Tibial nerve (tissue), 4 donors: Measurements from ENCODE around the gene DOK6. TPM values are rescaled to one million over a fixed set of nuclear protein-coding genes. Genes with fewer than 3 reads are reported as not detected.

Experiments
- DNase-seq, 2 donors: peaks; one replicate each; pipeline ENCODE4 v3.0.0-alpha.2; 2019; ENCODE audit warnings: low spot score in 2 of 2
- H3K27ac ChIP-seq, 4 donors: fragments of 200-600 bp; sonication (generic) in 3 of 4; one replicate each; pipeline ENCODE4 v1.5.1; 2017 to 2019; ENCODE audit warnings: mild to moderate bottlenecking in 1 of 4
- H3K27me3 ChIP-seq, 2 donors: fragments of 200-600 bp; sonication (generic) in 1 of 2; one replicate each; pipeline versions ENCODE4 v1.5.1 to v1.6.0; 2017 to 2019
- H3K36me3 ChIP-seq, 3 donors: fragments of 200-600 bp; sonication (generic); one replicate each; pipeline ENCODE4 v1.5.1; 2018 to 2019
- H3K4me1 ChIP-seq, 4 donors: fragments of 200-600 bp; sonication (generic) in 3 of 4; one replicate each; pipeline ENCODE4 v1.5.1; 2017 to 2019
- H3K4me3 ChIP-seq, 4 donors: fragments of 200-600 bp; sonication (generic) in 3 of 4; one replicate each; pipeline ENCODE4 v1.5.1; 2017 to 2019; ENCODE audit warnings: mild to moderate bottlenecking in 1 of 4, moderate library complexity in 1 of 4
- H3K9me3 ChIP-seq, 4 donors: fragments of 200-600 bp; sonication (generic) in 3 of 4; one replicate each; pipeline ENCODE4 v1.5.1; 2017 to 2019
- CTCF ChIP-seq, 5 experiments: fragments of 200-600 bp in 3 of 5; fragments of 450-650 bp in 2 of 5; sonication (generic) in 3 of 5; IDR thresholded peaks; one replicate each; pipeline ENCODE4 v1.5.1; 2016 to 2019; ENCODE audit warnings: antibody characterized with exemption in 5 of 5, mild to moderate bottlenecking in 3 of 5, moderate library complexity in 2 of 5
- EP300 ChIP-seq, 2 donors: sonication (generic); formaldehyde crosslinking; IDR thresholded peaks; one replicate each; pipeline ENCODE4 v1.6.1; 2017; ENCODE audit warnings: antibody characterized with exemption in 2 of 2, mild to moderate bottlenecking in 1 of 2
- POLR2A ChIP-seq, 2 donors: fragments of 450-650 bp; IDR thresholded peaks; one replicate each; pipeline ENCODE4 v1.6.1; 2017; ENCODE audit warnings: antibody characterized with exemption in 2 of 2, mild to moderate bottlenecking in 2 of 2, moderate library complexity in 2 of 2
- WGBS, 2 donors: methylation state at CpG; one replicate each; pipeline ENCODE4 v1.1.5; 2018; 5-methylcytosine and 5-hydroxymethylcytosine counted together
- total RNA-seq, 4 donors: library from RNA; depleted of rRNA; stranded (reverse); fragments of >200 nt; gene quantifications; one replicate each; pipeline ENCODE4 v1.1.0, GENCODE V29; 2016

The DOK6 gene
- total RNA-seq, 4 donors from 2014 or later: 4.0 to 28.6 (median 6.1) TPM

GRCh38 chr18:69596345-69596744 is 195.7 kb downstream of the DOK6 start:
- Histone ChIP-seq H3K27ac (no peak overlapping the region), H3K4me3 (no peak overlapping the region)
- 93 to 96% methylated on average over 4 of the region's 4 CpGs for WGBS, 2 donors

GRCh38 chr18:69597561-69597960 is 196.9 kb downstream of the DOK6 start:
- DNase-seq: no peak
- H3K9me3 ChIP-seq: peaks cover 0 to 14% (median 1%) of the 10 kb centered on the region in 4 donors
- no peaks in the 10 kb centered on the region for H3K4me1 ChIP-seq
- no peaks in the 10 kb centered on the region for H3K27me3 ChIP-seq
- H3K36me3 ChIP-seq: peaks cover 0 to 6% (median 0%) of the 10 kb centered on the region in 3 donors
- H3K4me3 ChIP-seq: no peak overlapping the region
- no peak overlapping the region for H3K27ac ChIP-seq
- WGBS, 2 donors: 74 to 78% methylated on average over 5 of the region's 5 CpGs
- no peak for TF ChIP-seq EP300 (IDR thresholded peaks at IDR 0.05)
- TF ChIP-seq CTCF (IDR thresholded peaks at IDR 0.05): no peak
- TF ChIP-seq POLR2A (IDR thresholded peaks at IDR 0.05): no peak

More at GRCh38 chr18:69596345-69596744, 195.7 kb downstream of the DOK6 start:
- DNase-seq: no peak
- no peaks in the 10 kb centered on the region for H3K4me1 ChIP-seq
- H3K9me3 ChIP-seq: peaks cover 0 to 14% (median 1%) of the 10 kb centered on the region in 4 donors
- H3K36me3 ChIP-seq: peaks cover 0 to 6% (median 0%) of the 10 kb centered on the region in 3 donors
- no peaks in the 10 kb centered on the region for H3K27me3 ChIP-seq
- TF ChIP-seq POLR2A (IDR thresholded peaks at IDR 0.05) (no peak), EP300 (IDR thresholded peaks at IDR 0.05) (no peak), CTCF (IDR thresholded peaks at IDR 0.05) (no peak)

- Histone ChIP-seq H3K9me3 (peaks cover 0 to 14% (median 1%) of the 10 kb centered on the region in 4 donors), H3K36me3 (peaks cover 0 to 6% (median 0%) of the 10 kb centered on the region in 3 donors), H3K4me3 (no peak overlapping the region), H3K4me1 (no peaks in the 10 kb centered on the region), H3K27ac (no peak overlapping the region), H3K27me3 (no peaks in the 10 kb centered on the region)
- WGBS, 2 donors: 92% methylated on average over 8 of the region's 8 CpGs
- no peak for DNase-seq
- no peak for TF ChIP-seq EP300 (IDR thresholded peaks at IDR 0.05)
Observed at GRCh38 chr18:69599377-69599776, 198.7 kb downstream of the DOK6 start.

- TF ChIP-seq EP300 (IDR thresholded peaks at IDR 0.05) (no peak), POLR2A (IDR thresholded peaks at IDR 0.05) (no peak)
Observed at GRCh38 chr18:69612242-69612641, 211.6 kb downstream of the DOK6 start.

GRCh38 chr18:69616114-69616513 is 215.4 kb downstream of the DOK6 start:
- no peaks in the 10 kb centered on the region for H3K9me3 ChIP-seq
- no peaks in the 10 kb centered on the region for H3K36me3 ChIP-seq
- no peak overlapping the region for H3K27ac ChIP-seq
- H3K4me3 ChIP-seq: no peak overlapping the region
- WGBS, 2 donors: 87 to 95% methylated on average over 4 of the region's 4 CpGs
- no peaks in the 10 kb centered on the region for H3K4me1 ChIP-seq
- TF ChIP-seq EP300 (IDR thresholded peaks at IDR 0.05) (no peak), POLR2A (IDR thresholded peaks at IDR 0.05) (no peak), CTCF (IDR thresholded peaks at IDR 0.05) (no peak)
- H3K27me3 ChIP-seq: no peaks in the 10 kb centered on the region
- no peak for DNase-seq

More at GRCh38 chr18:69612242-69612641, 211.6 kb downstream of the DOK6 start:
- Histone ChIP-seq H3K27me3 (no peaks in the 10 kb centered on the region), H3K27ac (no peak overlapping the region), H3K4me1 (no peaks in the 10 kb centered on the region), H3K4me3 (no peak overlapping the region), H3K9me3 (no peaks in the 10 kb centered on the region), H3K36me3 (no peaks in the 10 kb centered on the region)
- WGBS, 2 donors: 90% methylated on average over 14 to 15 of the region's 15 CpGs
- DNase-seq: no peak

- H3K27ac ChIP-seq: no peak overlapping the region
- TF ChIP-seq CTCF (IDR thresholded peaks at IDR 0.05) (no peak), EP300 (IDR thresholded peaks at IDR 0.05) (no peak), POLR2A (IDR thresholded peaks at IDR 0.05) (no peak)
- 88 to 96% methylated on average over 4 of the region's 4 CpGs for WGBS, 2 donors
- H3K36me3 ChIP-seq: no peaks in the 10 kb centered on the region
- H3K4me1 ChIP-seq: peaks cover 0 to 10% (median 0%) of the 10 kb centered on the region in 4 donors
- no peaks in the 10 kb centered on the region for H3K9me3 ChIP-seq
- H3K27me3 ChIP-seq: no peaks in the 10 kb centered on the region
- no peak overlapping the region for H3K4me3 ChIP-seq
- no peak for DNase-seq
Observed at GRCh38 chr18:69617408-69617807, 216.7 kb downstream of the DOK6 start.
